ENCODE data around the gene ACTN4. TPM values are rescaled to one million over a fixed set of nuclear protein-coding genes. Genes with fewer than 3 reads are reported as not detected.
A peak's percentile ranks its signal among the peaks of the same experiment; 100 is the strongest.

The ACTN4 gene
- total and polyA plus RNA-seq, 4 experiments from 2014 or later, result 4.0 to 155 (median 87.9) TPM

- Mint-ChIP-seq H3K4me1 (peaks cover 34 to 69% (median 51%) of the 10 kb centered on the region in 4 donors), H3K4me3 (peak overlapping the region; percentile 95 to 100 (median 100)), H3K9me3 (peaks cover 0 to 2% (median 0%) of the 10 kb centered on the region in 8 donors), H3K27ac (peak overlapping the region; percentile 93 to 100 (median 99)), H3K36me3 (peaks cover 23 to 68% of the 10 kb centered on the region in 2 donors), H3K27me3 (no peaks in the 10 kb centered on the region)
- no peak for DNase-seq
- H3K9me3 ChIP-seq (ENCODE audit: control insufficient read depth in 1 of 2, low read length in 2 of 2), result no peaks in the 10 kb centered on the region
- peak overlapping the region; percentile 24 to 99 for H3K4me3 ChIP-seq (ENCODE audit: low read length in 2 of 2)
- H3K4me1 ChIP-seq (ENCODE audit: insufficient read depth, low read length), result peaks cover 64% of the 10 kb centered on the region
- intact Hi-C loops (cut with micrococcal nuclease), result loop anchor here (10.0 kb wide), 1 partner anchor 241 kb away; the partner anchor contains the start of gene PSMD8
- CTCF ChIA-PET (ENCODE audit: partially characterized antibody), result interaction anchor here (1.4 to 6.6 kb wide), 4 partner anchors 19 to 213 kb away, joined by 6 to 55 read pairs (median 16); partner anchors contain the start of gene FAM98C
- no peaks in the 10 kb centered on the region for H3K27me3 ChIP-seq (ENCODE audit: insufficient read depth, low read length)
- H3K27ac ChIP-seq (ENCODE audit: low read depth, low read length), result peak overlapping the region; percentile 90
- POLR2A ChIA-PET (ENCODE audit: partially characterized antibody), result interaction anchor here (0.7 to 1.5 kb wide), 3 partner anchors 8 to 212 kb away, joined by 3 to 5 read pairs (median 4); no protein-coding TSS in a partner anchor
- peaks cover 34% of the 10 kb centered on the region for H3K36me3 ChIP-seq (ENCODE audit: insufficient read depth, low read length)
These were observed 31.2 kb upstream of the ACTN4 start for GRCh38 chr19:38616265-38616664.

DNA sequence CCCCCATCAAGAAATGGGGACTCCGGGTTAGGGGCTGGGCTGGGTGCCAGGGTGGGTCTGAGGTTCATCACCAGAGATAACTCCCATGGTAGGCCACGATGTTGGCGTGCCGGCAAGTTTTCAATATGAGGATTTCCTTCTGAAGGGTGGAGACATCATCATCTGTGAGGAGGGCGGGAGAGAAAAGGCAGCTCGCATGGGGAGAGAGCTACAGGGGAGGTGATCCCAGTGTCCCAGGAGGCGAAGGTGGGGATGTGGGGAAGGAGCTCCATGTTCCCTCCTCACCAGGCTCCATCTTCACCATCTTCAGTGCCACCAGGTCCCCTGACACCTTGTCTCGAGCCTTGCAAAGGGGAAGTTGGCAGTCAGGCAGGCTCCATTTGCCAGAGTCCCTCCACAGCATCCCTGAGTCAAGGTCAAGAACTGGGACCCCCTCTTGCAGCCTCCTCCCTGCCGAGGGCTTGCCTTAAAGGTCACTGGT, 30.1 kb upstream of the ACTN4 start:
- Histone ChIP-seq H3K9me3 (ENCODE audit: control insufficient read depth in 1 of 2, low read length in 2 of 2) (no peaks in the 10 kb centered on the region), H3K27ac (ENCODE audit: low read depth, low read length) (peak overlapping the region; percentile 90), H3K27me3 (ENCODE audit: insufficient read depth, low read length) (no peaks in the 10 kb centered on the region), H3K4me3 (ENCODE audit: low read length in 2 of 2) (peak overlapping the region; percentile 97 to 99), H3K36me3 (ENCODE audit: insufficient read depth, low read length) (peaks cover 41% of the 10 kb centered on the region), H3K4me1 (ENCODE audit: insufficient read depth, low read length) (peaks cover 64% of the 10 kb centered on the region)
- ChIA-PET CTCF (ENCODE audit: partially characterized antibody) (interaction anchor here (0.6 to 6.6 kb wide), 10 partner anchors 12 to 313 kb away, joined by 3 to 55 read pairs (median 10); partner anchors contain the start of genes FAM98C, MRPS12 and SARS2), POLR2A (ENCODE audit: partially characterized antibody) (interaction anchor here (0.9 to 3.3 kb wide), 22 partner anchors 10 to 233 kb away, joined by 3 to 36 read pairs (median 6); partner anchors contain the start of genes ACTN4, FAM98C and HNRNPL)
- Mint-ChIP-seq H3K4me1 (peaks cover 34 to 71% (median 51%) of the 10 kb centered on the region in 4 donors), H3K4me3 (peak overlapping the region; percentile 95 to 100 (median 100)), H3K27me3 (no peaks in the 10 kb centered on the region), H3K27ac (peak overlapping the region; percentile 93 to 100 (median 99)), H3K36me3 (peaks cover 31 to 72% of the 10 kb centered on the region in 2 donors), H3K9me3 (peaks cover 0 to 2% (median 0%) of the 10 kb centered on the region in 8 donors)
- DNase-seq, result peak in 2 of 5 donors; percentile 12 to 14
- intact Hi-C loops (cut with micrococcal nuclease), result loop anchor here (10.0 kb wide), 1 partner anchor 243 kb away; the partner anchor contains the start of gene PSMD8

DNA sequence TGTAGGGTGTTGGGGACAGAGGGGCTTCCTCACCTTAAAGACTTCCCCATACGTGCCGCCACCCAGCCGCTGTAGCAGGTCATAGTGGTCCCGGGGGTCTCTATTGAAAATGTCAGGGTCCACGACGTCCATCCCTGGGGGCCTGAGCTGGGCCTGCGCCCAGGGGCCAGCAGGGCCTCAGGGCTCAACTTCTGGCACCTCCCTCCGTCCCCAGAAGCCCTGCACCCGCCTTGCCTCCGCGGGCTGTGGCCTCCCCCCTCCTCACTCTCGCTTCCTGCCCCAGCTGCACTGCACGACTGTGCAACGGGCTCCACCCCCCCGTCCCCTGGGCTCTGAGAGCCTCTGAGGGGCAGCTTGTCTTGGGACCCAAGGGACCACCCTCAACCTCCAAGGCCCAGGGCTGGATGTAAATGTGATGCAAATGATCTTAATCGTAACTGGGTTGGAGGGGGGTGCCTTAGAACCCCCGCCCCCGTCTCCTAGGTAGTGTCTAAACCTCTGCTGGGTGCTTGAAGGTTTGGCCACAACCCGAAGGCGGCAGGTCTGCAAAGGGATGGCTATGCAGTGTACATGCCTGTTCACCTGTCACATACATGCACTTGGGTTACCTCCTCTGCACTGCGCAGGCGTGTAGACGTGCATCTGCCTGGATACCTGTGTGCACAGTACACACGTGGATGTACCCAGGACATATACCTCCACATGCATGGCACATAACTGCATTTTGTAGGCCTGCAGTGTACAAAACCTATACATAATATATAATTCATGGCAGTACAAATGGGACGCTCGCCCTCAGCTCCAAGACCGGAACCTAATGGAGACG, 29.5 kb upstream of the ACTN4 start, which contains the start of gene MAP4K1:
TSS of gene MAP4K1 (minus strand) at position 190 of the 826 bp plus-strand sequence. CDS start at position 132, 58 bp downstream.
- DNase-seq, result peak; percentile 59 to 84 (median 65)
- intact Hi-C loops (cut with micrococcal nuclease), result loop anchor here (1.0 to 10.0 kb wide), 4 partner anchors 61 to 243 kb away; partner anchors contain the start of genes FAM98C and PSMD8
- H3K4me3 ChIP-seq (ENCODE audit: low read length in 2 of 2), result peak within 1 kb of the TSS; percentile 97 to 99
- Mint-ChIP-seq H3K4me3 (peak within 1 kb of the TSS; percentile 95 to 100 (median 100)), H3K4me1 (peaks cover 33 to 67% (median 50%) of the 10 kb centered on the region in 4 donors), H3K27me3 (no peaks in the 10 kb centered on the region), H3K27ac (peak within 1 kb of the TSS; percentile 93 to 100 (median 99)), H3K36me3 (peaks cover 26 to 74% of the 10 kb centered on the region in 2 donors), H3K9me3 (no peaks in the 10 kb centered on the region)
- H3K4me1 ChIP-seq (ENCODE audit: insufficient read depth, low read length), result peaks cover 64% of the 10 kb centered on the region
- peak within 1 kb of the TSS; percentile 90 for H3K27ac ChIP-seq (ENCODE audit: low read depth, low read length)
- no peaks in the 10 kb centered on the region for H3K9me3 ChIP-seq (ENCODE audit: control insufficient read depth in 1 of 2, low read length in 2 of 2)
- CTCF ChIA-PET (ENCODE audit: partially characterized antibody), result interaction anchor here (0.6 to 6.6 kb wide), 19 partner anchors 11 to 315 kb away, joined by 3 to 55 read pairs (median 4); partner anchors contain the start of genes FAM98C, MRPS12 and SARS2
- H3K36me3 ChIP-seq (ENCODE audit: insufficient read depth, low read length), result peaks cover 40% of the 10 kb centered on the region
- H3K27me3 ChIP-seq (ENCODE audit: insufficient read depth, low read length), result no peaks in the 10 kb centered on the region
- POLR2A ChIA-PET (ENCODE audit: partially characterized antibody), result interaction anchor here (0.9 to 3.3 kb wide), 35 partner anchors 10 to 313 kb away, joined by 3 to 36 read pairs (median 6); partner anchors contain the start of genes ACTN4, FAM98C, GGN and HNRNPL

GRCh38 chr19:38618590-38619360, 28.7 kb upstream of the ACTN4 start, which contains the start of gene EIF3K:
Gene EIF3K, plus strand, starts transcription at chr19:38619188. Its CDS starts 81 bp downstream, at chr19:38619269.
- H3K27me3 Mint-ChIP-seq, result no peaks in the 10 kb centered on the region
- H3K4me3 ChIP-seq (ENCODE audit: low read length in 2 of 2), result peak within 1 kb of the TSS; percentile 97 to 99
- H3K36me3 ChIP-seq (ENCODE audit: insufficient read depth, low read length), result peaks cover 41% of the 10 kb centered on the region
- peaks cover 21 to 73% of the 10 kb centered on the region in 2 donors for H3K36me3 Mint-ChIP-seq
- peak within 1 kb of the TSS; percentile 90 for H3K27ac ChIP-seq (ENCODE audit: low read depth, low read length)
- peaks cover 28 to 60% (median 45%) of the 10 kb centered on the region in 4 donors for H3K4me1 Mint-ChIP-seq
- ChIA-PET POLR2A (ENCODE audit: partially characterized antibody) (interaction anchor here (0.7 to 3.3 kb wide), 34 partner anchors 9 to 312 kb away, joined by 3 to 36 read pairs (median 6); partner anchors contain the start of genes ACTN4, FAM98C, GGN and HNRNPL), CTCF (ENCODE audit: partially characterized antibody) (interaction anchor here (0.6 to 6.6 kb wide), 17 partner anchors 11 to 358 kb away, joined by 3 to 55 read pairs (median 4); partner anchors contain the start of genes ECH1, FAM98C, MRPS12 and SARS2)
- no peaks in the 10 kb centered on the region for H3K27me3 ChIP-seq (ENCODE audit: insufficient read depth, low read length)
- intact Hi-C loops (cut with micrococcal nuclease), result loop anchor here (1.0 to 10.0 kb wide), 7 partner anchors 16 to 281 kb away; partner anchors contain the start of genes FAM98C, NFKBIB, PSMD8 and SIRT2
- H3K4me3 Mint-ChIP-seq, result peak within 1 kb of the TSS; percentile 95 to 100 (median 100)
- peak within 1 kb of the TSS; percentile 93 to 100 (median 99) for H3K27ac Mint-ChIP-seq
- H3K9me3 ChIP-seq (ENCODE audit: control insufficient read depth in 1 of 2, low read length in 2 of 2), result no peaks in the 10 kb centered on the region
- DNase-seq, result peak; percentile 95 to 97 (median 96)
- no peaks in the 10 kb centered on the region for H3K9me3 Mint-ChIP-seq
- H3K4me1 ChIP-seq (ENCODE audit: insufficient read depth, low read length), result peaks cover 57% of the 10 kb centered on the region

DNA sequence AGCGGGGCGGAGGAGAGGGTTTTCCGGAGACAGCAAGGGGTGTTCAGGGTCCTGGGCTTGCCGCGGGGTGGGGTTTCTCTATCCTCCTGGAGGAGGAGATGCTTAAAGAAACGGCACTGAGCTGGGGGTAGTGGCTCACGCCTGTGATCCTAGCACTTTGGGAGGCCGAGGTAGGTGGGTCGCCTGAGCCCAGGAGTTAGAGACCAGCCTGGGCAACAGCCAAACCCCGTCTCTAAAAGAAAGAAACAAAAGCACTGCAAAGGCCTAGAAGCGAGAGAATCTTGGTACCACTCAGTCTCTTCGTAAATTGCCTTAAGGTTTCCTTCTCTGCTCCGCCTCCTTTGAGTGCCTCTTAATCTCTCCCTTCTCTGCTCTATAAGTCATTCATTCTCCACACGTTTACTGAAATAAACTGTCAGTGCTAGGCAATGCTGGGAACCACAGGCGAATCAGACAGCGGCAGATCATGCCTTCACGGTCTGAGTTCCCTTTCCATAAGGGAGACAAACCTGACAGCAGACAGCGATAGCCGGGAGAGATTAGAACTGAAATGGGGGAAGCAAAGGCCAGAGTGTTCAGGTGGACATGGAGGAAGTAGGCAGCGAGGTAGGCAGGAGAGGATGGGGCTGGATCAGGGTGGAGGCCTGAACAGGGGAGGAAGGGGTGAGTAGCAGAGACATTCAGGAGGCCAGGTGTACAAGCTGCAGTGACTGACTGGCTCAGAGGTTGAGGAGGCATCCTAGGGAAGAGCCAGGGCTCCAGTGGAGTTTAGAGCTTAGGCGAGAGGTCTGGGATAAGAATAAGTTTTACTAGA, 27.9 kb upstream of the ACTN4 start:
- Mint-ChIP-seq H3K27ac (peak overlapping the region; percentile 93 to 100 (median 99)), H3K4me3 (peak overlapping the region; percentile 95 to 100 (median 100)), H3K4me1 (peaks cover 28 to 60% (median 42%) of the 10 kb centered on the region in 4 donors), H3K36me3 (peaks cover 25 to 76% of the 10 kb centered on the region in 2 donors), H3K9me3 (no peaks in the 10 kb centered on the region), H3K27me3 (no peaks in the 10 kb centered on the region)
- Histone ChIP-seq H3K4me3 (ENCODE audit: low read length in 2 of 2) (peak overlapping the region; percentile 97 to 99), H3K27me3 (ENCODE audit: insufficient read depth, low read length) (no peaks in the 10 kb centered on the region), H3K4me1 (ENCODE audit: insufficient read depth, low read length) (peaks cover 49% of the 10 kb centered on the region), H3K9me3 (ENCODE audit: control insufficient read depth in 1 of 2, low read length in 2 of 2) (no peaks in the 10 kb centered on the region), H3K36me3 (ENCODE audit: insufficient read depth, low read length) (peaks cover 40% of the 10 kb centered on the region), H3K27ac (ENCODE audit: low read depth, low read length) (peak overlapping the region; percentile 90)
- POLR2A ChIA-PET (ENCODE audit: partially characterized antibody), result interaction anchor here (0.5 to 3.3 kb wide), 30 partner anchors 9 to 311 kb away, joined by 3 to 36 read pairs (median 6); partner anchors contain the start of genes ACTN4, FAM98C, GGN and HNRNPL
- intact Hi-C loops (cut with micrococcal nuclease), result loop anchor here (1.0 to 10.0 kb wide), 6 partner anchors 15 to 280 kb away; partner anchors contain the start of genes FAM98C, NFKBIB, PSMD8 and SIRT2
- CTCF ChIA-PET (ENCODE audit: partially characterized antibody), result interaction anchor here (0.5 to 6.6 kb wide), 15 partner anchors 11 to 359 kb away, joined by 3 to 55 read pairs (median 4); partner anchors contain the start of genes ECH1, FAM98C, MRPS12 and SARS2
- DNase-seq, result no peak

Measured in CD4-positive, alpha-beta memory T cell (primary cell).